GM18873 (cell line): ENCODE data around the gene DOK3.

ENCODE experiments used
- ATAC-seq: cut with Tn5 transposase; IDR thresholded peaks from one replicate; pipeline ENCODE4 v1.9.1; 2021; ENCODE audit warnings: mild to moderate bottlenecking, moderate library complexity, moderate number of reproducible peaks; ENCODE audit not compliant: unreplicated experiment, low FRiP score

Gene DOK3

DNA sequence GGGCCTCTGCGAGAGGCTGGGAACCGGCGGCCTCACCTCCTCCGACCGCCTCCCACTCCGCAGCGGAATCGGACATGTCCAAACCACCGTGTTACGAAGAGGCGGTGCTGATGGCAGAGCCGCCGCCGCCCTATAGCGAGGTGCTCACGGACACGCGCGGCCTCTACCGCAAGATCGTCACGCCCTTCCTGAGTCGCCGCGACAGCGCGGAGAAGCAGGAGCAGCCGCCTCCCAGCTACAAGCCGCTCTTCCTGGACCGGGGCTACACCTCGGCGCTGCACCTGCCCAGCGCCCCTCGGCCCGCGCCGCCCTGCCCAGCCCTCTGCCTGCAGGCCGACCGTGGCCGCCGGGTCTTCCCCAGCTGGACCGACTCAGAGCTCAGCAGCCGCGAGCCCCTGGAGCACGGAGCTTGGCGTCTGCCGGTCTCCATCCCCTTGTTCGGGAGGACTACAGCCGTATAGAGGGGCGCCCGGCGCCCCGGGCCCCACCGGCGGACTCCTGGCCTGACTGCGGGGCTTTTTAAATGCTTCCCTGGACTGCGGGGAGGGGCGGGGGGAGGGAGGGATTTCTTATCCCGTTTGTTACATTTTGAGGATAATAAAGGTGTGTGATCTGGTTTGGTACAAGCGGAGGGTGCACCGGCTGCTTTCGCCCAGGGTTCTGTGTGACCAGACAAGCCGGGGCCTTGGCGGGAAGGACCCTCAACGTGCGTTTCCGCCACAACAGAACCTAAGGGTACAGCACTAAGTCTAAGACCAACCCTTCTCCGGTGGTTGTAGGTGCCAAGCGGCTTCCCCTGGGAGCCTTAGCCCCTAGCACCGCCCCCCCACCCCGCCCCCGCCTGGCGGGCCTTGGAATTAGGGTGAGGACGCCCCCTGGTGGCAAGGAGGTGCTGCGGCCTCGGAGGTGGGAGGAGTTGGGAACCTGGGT, 53.7 kb downstream of the DOK3 start:
- ATAC-seq = peak; percentile 18

- ATAC-seq = peak; percentile 42
Observed at GRCh38 chr5:177455036-177455660, 54.5 kb downstream of the DOK3 start.

DNA sequence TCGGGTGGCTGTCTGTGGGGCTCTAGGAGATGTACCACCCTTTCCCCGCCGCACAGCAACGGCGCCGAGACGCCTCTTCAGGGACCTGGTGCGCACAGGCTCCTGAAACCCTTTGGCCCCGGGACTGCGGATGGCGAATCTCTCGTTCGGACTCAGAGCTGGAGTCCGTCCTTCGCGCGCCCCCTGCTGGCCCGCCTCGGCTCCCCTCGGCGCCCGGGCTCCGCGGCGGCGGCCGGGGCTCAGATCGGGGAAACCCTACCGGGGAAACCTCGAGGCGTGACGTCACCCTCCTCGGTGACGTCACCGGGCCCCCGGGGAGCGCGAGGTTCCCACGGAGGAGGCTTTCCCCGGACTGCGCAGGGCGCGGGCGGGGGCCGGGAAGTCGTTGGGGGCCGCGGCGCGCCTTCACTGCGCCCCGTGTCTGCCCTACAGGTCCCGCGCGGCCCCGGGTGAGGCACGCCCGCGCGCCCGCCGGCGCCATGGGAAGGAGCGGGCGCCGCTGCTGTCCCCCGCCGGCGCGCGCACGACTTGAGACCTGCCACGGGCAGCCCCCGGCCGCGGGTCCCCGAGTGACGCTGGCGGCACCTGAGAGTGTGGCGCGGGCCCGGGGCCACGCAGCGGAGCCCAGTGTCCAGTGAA, 55.1 kb downstream of the DOK3 start:
- peak; percentile 33 for ATAC-seq

DNA sequence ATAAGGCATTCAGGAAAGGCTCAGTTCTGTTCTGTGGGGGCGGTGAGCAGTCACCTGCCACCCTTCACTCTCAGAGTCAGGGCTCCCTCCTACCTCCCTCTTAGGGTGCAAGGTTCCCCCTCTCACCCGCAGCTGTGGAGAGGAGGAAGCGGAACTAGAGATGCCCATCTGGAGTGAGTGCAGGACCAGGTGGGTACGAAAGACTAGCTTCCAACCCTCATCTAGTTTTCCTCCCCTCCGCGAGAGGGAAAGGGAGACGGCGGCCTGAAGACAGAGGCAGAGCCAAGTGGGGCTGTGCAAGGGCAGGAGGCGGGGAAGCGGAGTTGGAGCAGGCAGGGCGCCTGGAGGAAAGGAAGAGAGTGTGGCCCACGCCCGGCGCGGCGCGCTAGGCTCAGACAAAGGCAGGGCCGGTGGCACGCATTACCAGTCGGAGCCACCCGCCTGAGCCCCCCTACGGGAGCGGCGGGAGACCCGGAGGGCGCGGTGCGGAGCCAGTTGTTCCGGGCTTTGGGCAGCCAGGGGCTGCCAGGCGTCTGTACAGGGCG, 55.7 kb downstream of the DOK3 start:
- ATAC-seq = peak; percentile 9

DNA sequence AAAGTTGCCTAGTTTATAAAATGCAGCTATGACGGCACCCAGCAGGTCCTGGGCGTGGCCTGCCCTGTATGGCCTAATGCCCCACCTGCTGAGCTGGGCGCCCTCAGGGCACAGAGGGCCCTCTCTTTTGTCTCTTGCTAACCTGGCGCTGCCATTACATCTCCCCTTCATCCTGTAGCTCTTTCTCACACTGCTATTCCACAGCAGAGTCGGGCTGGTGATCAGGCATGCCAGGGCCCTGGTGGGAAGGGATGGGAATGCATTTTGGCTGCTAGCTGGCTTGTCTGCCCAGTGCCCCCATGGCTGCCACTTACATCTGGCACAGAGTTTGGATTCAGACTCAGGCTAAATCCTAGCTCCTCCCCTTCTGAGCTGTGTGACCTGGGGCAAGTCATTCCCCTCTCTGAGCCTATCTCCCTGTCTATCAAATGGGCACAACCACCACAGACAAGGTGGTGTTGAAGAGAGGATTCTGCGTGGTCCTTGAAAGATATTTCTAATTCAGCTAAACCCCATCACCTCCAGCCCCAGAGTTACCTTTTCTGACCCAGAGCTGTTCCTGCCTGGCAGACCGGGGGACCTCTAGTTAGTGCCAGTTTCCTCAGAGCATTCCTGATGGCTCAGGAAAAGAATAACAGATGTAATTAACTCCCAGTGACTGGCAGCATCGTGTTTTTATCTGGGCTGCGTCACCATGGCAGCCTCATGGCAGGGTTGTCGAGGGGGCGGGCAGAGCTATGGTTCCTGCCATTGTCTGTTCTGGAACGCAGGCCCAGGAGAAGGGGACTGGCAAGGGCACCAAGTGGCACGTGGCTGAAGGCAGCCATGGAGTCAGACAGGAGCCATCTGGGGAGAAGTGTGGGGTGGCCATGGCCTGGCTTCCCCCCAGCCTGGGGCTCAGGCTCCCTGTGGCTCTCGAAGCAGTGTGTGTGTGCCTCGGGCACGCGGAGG, 56.7 kb downstream of the DOK3 start:
- ATAC-seq = no peak
